GM23248 (cell line): Measurements from ENCODE around the gene TFRC. TPM values are rescaled to one million over a fixed set of nuclear protein-coding genes. Genes with fewer than 3 reads are reported as not detected.

ENCODE experiments used
- DNase-seq: peaks from one replicate; pipeline ENCODE4 v3.0.0-alpha.2; 2015
- H2AFZ ChIP-seq: fragments of 200-600 bp; sonication (generic); 2 replicates; pipeline ENCODE4 v1.6.1; 2016; ENCODE audit warnings: antibody characterized with exemption
- H3F3A ChIP-seq: fragments of 200-600 bp; sonication (generic); 2 replicates; pipeline ENCODE4 v1.6.1; 2016; ENCODE audit warnings: mild to moderate bottlenecking, antibody characterized with exemption, mixed run types; ENCODE audit not compliant: insufficient read depth
- H3K27ac ChIP-seq: fragments of 200-600 bp; sonication (generic); 2 replicates; pipeline ENCODE4 v1.5.1; 2016; ENCODE audit warnings: mild to moderate bottlenecking
- H3K27me3 ChIP-seq: fragments of 200-600 bp; sonication (generic); replicated peaks from 2 replicates; pipeline ENCODE4 v1.6.1; 2016; ENCODE audit warnings: mild to moderate bottlenecking; ENCODE audit not compliant: insufficient read depth
- H3K36me3 ChIP-seq: fragments of 200-600 bp; sonication (generic); 2 replicates; pipeline ENCODE4 v1.6.1; 2016; ENCODE audit warnings: low read depth, mild to moderate bottlenecking
- H3K4me1 ChIP-seq: fragments of 200-600 bp; sonication (generic); 2 replicates; pipeline ENCODE4 v1.6.1; 2016; ENCODE audit warnings: mild to moderate bottlenecking; ENCODE audit not compliant: insufficient read depth
- H3K4me2 ChIP-seq: fragments of 200-600 bp; sonication (generic); one replicate; pipeline ENCODE4 v1.6.1; 2016; ENCODE audit warnings: mild to moderate bottlenecking; ENCODE audit not compliant: unreplicated experiment
- H3K4me3 ChIP-seq: fragments of 200-600 bp; sonication (generic); 2 replicates; pipeline ENCODE4 v1.5.1; 2016; ENCODE audit warnings: mild to moderate bottlenecking
- H3K79me2 ChIP-seq: fragments of 200-600 bp; sonication (generic); 2 replicates; pipeline ENCODE4 v1.6.1; 2016; ENCODE audit warnings: mild to moderate bottlenecking; ENCODE audit not compliant: insufficient read depth
- H3K9ac ChIP-seq: fragments of 200-600 bp; sonication (generic); 2 replicates; pipeline ENCODE4 v1.6.1; 2016; ENCODE audit warnings: mild to moderate bottlenecking
- H3K9me2 ChIP-seq: fragments of 200-600 bp; sonication (generic); 2 replicates; pipeline ENCODE4 v1.6.1; 2016; ENCODE audit warnings: mixed run types, mild to moderate bottlenecking, moderate library complexity; ENCODE audit not compliant: insufficient read depth
- H3K9me3 ChIP-seq: fragments of 200-600 bp; sonication (generic); one replicate; pipeline ENCODE4 v1.6.1; 2017; ENCODE audit warnings: low read depth
- H4K20me1 ChIP-seq: fragments of 200-600 bp; sonication (generic); 2 replicates; pipeline ENCODE4 v1.6.0; 2016; ENCODE audit not compliant: insufficient read depth
- EZH2 ChIP-seq: fragments of 200-600 bp; sonication (generic); IDR thresholded peaks from 2 replicates; pipeline ENCODE4 v1.6.1; 2018; ENCODE audit warnings: antibody characterized with exemption, mild to moderate bottlenecking; ENCODE audit not compliant: insufficient read depth, poor library complexity, severe bottlenecking
- EZH2phosphoT487 ChIP-seq: fragments of 200-600 bp; sonication (generic); IDR thresholded peaks from 2 replicates; pipeline ENCODE4 v1.6.1; 2018; ENCODE audit warnings: antibody characterized with exemption, moderate library complexity, mild to moderate bottlenecking, low read depth; ENCODE audit not compliant: insufficient read depth
- WGBS, 2 experiments: methylation state at CpG; one replicate each; pipeline ENCODE4 v1.1.6; 2015 to 2017; ENCODE audit warnings: low lambda C conversion rate in 2 of 2, low coverage in 1 of 2; ENCODE audit errors: missing lambda C conversion rate in 2 of 2; 5-methylcytosine and 5-hydroxymethylcytosine counted together
- in situ Hi-C: fragments of 300-500 bp; cut with MboI; formaldehyde crosslinking; loops from 2 replicates; pipeline ENCODE4 v1.15.0; 2020
- polyA plus RNA-seq: library from polyadenylated mRNA; unstranded; fragments of >200 nt; fragmentation: Nextera tagmentation; extraction: Ambion mirVana; gene quantifications from 2 replicates; pipeline ENCODE4 v1.2.1, GENCODE V29; 2016
- total RNA-seq: library from RNA; depleted of rRNA; stranded (reverse); fragments of >200 nt; shearing (Covaris generic); gene quantifications from 2 replicates; pipeline ENCODE4 v1.2.3, GENCODE V29; 2014; rRNA removed

The TFRC gene
- 106 and 107 TPM in 2 replicates for total RNA-seq
- polyA plus RNA-seq = 64.1 and 64.6 TPM in 2 replicates

- peak within 1 kb of the TSS; percentile 24 for H3K27ac ChIP-seq
- no peaks in the 10 kb centered on the region for H3K9me2 ChIP-seq
- DNase-seq = peak; percentile 95
- peaks cover 47% of the 10 kb centered on the region for H3K79me2 ChIP-seq
- no peaks in the 10 kb centered on the region; the same call in 1 of the 2 replicates for H3F3A ChIP-seq
- H3K4me1 ChIP-seq = peaks cover 8% of the 10 kb centered on the region
- peak within 1 kb of the TSS; percentile 94 for H3K4me2 ChIP-seq
- in situ Hi-C loops = no loop called here
- peaks cover 8% of the 10 kb centered on the region; the same call in 1 of the 2 replicates for H4K20me1 ChIP-seq
- H3K27me3 ChIP-seq = no peaks in the 10 kb centered on the region
- H3K36me3 ChIP-seq = no peaks in the 10 kb centered on the region
- peak within 1 kb of the TSS; percentile 96 for H3K4me3 ChIP-seq
- H2AFZ ChIP-seq = peak within 1 kb of the TSS; percentile 93
- peak within 1 kb of the TSS; percentile 76 for H3K9ac ChIP-seq
- no peaks in the 10 kb centered on the region for H3K9me3 ChIP-seq
- TF ChIP-seq EZH2 (no peak), EZH2phosphoT487 (no peak)
- WGBS, 2 experiments = 1 to 2% methylated on average over 43 to 50 of the region's 67 CpGs
These were observed at the start of gene TFRC for GRCh38 chr3:196081834-196082618. Gene TFRC (minus strand): TSS chr3:196082090. CDS start chr3:196077099, 4,991 bp downstream.

GRCh38 chr3:196128172-196128843 is 46.4 kb upstream of the TFRC start:
- H3K27ac ChIP-seq = no peak overlapping the region
- H3K9me2 ChIP-seq = no peaks in the 10 kb centered on the region
- no peak overlapping the region for H3K4me2 ChIP-seq
- no peak overlapping the region for H3K4me3 ChIP-seq
- H2AFZ ChIP-seq = no peak overlapping the region
- no peaks in the 10 kb centered on the region for H3K79me2 ChIP-seq
- in situ Hi-C loops = no loop called here
- peaks cover 10% of the 10 kb centered on the region; the same call in 1 of the 2 replicates for H3K27me3 ChIP-seq
- DNase-seq = no peak
- WGBS, 2 experiments = 74 to 81% methylated on average over 16 to 21 of the region's 21 CpGs
- no peak for TF ChIP-seq EZH2
- no peak for TF ChIP-seq EZH2phosphoT487
- H3K4me1 ChIP-seq = no peaks in the 10 kb centered on the region
- H3K9ac ChIP-seq = no peak overlapping the region
- no peaks in the 10 kb centered on the region for H3K36me3 ChIP-seq
- H3K9me3 ChIP-seq = no peaks in the 10 kb centered on the region
- H3F3A ChIP-seq = no peaks in the 10 kb centered on the region
- H4K20me1 ChIP-seq = no peaks in the 10 kb centered on the region

GRCh38 chr3:196127308-196128040 is 45.6 kb upstream of the TFRC start:
- Histone ChIP-seq H3F3A (no peaks in the 10 kb centered on the region), H3K9me2 (no peaks in the 10 kb centered on the region), H3K79me2 (no peaks in the 10 kb centered on the region), H3K4me3 (no peak overlapping the region), H2AFZ (no peak overlapping the region), H4K20me1 (no peaks in the 10 kb centered on the region), H3K36me3 (no peaks in the 10 kb centered on the region), H3K27me3 (peaks cover 6% of the 10 kb centered on the region; the same call in 1 of the 2 replicates), H3K9me3 (no peaks in the 10 kb centered on the region), H3K27ac (no peak overlapping the region), H3K4me2 (no peak overlapping the region), H3K9ac (no peak overlapping the region), H3K4me1 (no peaks in the 10 kb centered on the region)
- DNase-seq = no peak
- in situ Hi-C loops = no loop called here
- 48 to 49% methylated on average over 11 to 12 of the region's 12 CpGs for WGBS, 2 experiments
- TF ChIP-seq EZH2 (no peak), EZH2phosphoT487 (no peak)

- H3K79me2 ChIP-seq = no peaks in the 10 kb centered on the region
- no peak for TF ChIP-seq EZH2phosphoT487
- TF ChIP-seq EZH2 = no peak
- H3K9me3 ChIP-seq = no peaks in the 10 kb centered on the region
- no peak for DNase-seq
- in situ Hi-C loops = no loop called here
- no peak overlapping the region for H2AFZ ChIP-seq
- 79 to 80% methylated on average over 5 of the region's 5 CpGs for WGBS, 2 experiments
- no peaks in the 10 kb centered on the region for H3F3A ChIP-seq
- no peaks in the 10 kb centered on the region for H3K9me2 ChIP-seq
- no peaks in the 10 kb centered on the region for H4K20me1 ChIP-seq
- no peaks in the 10 kb centered on the region for H3K4me1 ChIP-seq
- H3K4me2 ChIP-seq = no peak overlapping the region
- H3K4me3 ChIP-seq = no peak overlapping the region
- H3K27me3 ChIP-seq = peaks cover 5% of the 10 kb centered on the region; the same call in 1 of the 2 replicates
- H3K36me3 ChIP-seq = no peaks in the 10 kb centered on the region
- no peak overlapping the region for H3K9ac ChIP-seq
- no peak overlapping the region for H3K27ac ChIP-seq
These were observed 42.7 kb upstream of the TFRC start for GRCh38 chr3:196124608-196125007.
